HG03025 (cell line): ENCODE data around the gene CAPN8.

Source experiments
- ATAC-seq: cut with Tn5 transposase; IDR thresholded peaks from one replicate; pipeline ENCODE4 v1.9.1; 2021; ENCODE audit warnings: mild to moderate bottlenecking, moderate library complexity; ENCODE audit not compliant: unreplicated experiment, low FRiP score

CAPN8 gene

GRCh38 chr1:223665592-223666312, at the start of gene CAPN8:
TSS of gene CAPN8 (minus strand) at chr1:223665701. CDS start at chr1:223665646, 55 bp downstream.
- no peak for ATAC-seq

DNA sequence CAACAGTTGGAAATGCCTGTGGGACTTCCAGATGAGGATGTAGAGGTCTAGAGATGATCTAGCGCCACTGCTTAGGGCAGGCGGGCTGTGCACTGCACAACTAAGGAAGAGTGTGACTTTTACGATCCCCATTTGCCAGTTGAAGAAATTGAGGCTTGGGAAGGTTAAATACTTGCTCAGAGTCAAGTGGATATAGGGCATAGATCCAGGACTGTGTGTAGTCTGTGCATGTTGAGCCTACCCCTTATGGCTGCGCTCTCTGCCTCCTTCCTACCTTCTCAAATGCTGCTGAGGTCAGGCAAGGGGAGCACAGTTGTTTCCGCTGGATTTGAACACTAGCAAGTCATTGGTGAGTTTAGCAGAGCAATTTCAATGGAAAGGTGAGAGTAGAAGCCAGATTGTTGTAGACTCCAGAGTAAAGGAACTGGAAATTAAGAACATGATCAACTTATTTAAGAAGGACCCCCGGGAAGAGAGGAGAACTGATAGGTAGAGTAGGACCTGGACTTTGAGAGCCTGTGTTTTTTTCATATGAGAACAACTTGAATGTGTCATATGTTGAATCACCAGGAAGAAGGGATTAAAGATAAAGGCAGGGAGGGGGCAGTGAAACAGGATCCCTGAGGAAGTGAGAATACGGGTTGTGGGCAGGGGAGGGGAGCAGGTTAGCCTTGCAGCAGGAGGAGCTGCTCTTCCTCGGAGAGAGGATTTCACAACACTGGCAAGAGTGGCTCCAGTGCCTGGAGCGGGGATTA, 49.5 kb upstream of the CAPN8 start:
- no peak for ATAC-seq

- no peak for ATAC-seq
These were observed 48.9 kb upstream of the CAPN8 start for GRCh38 chr1:223714421-223714724.

DNA sequence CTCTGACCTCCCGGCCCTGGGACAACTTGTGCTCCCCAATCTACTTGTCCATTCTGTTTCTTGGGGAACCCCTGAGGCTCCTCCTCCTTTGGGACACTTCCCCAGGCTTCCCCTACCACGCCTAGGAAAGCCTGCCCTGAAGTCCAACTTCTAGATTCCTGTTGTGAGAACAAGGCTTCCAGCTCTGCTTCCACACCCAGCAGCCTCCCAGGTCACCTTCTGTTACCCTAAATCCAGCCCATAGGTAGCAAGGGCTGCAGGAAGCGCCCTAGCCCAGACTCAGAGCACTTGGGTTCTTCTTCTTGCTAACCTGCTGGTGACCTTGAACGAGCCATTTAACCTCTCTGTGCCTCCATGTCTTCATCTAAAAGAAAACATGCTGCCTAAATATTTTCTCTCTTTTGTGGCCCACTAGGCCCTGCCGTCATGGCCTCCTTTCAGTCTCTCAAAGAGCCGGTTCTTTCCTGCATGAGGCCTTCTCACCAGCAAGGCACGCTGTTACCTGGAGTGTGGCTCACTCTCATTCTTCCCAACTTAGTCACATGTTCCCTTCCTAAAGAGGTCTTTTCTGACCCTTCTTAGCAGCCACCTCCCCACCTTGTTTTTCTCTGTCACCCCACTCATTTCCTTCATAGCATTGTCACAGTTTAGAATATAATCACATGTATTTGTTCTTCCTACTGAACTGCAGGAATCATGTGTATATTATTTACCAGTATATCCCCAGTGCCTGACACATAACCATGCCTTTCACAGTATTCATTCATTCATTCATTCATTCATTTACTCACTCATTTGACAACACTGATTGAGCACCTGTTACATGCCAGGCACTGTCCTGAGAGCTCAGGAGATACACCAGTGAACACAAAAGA, 48.3 kb upstream of the CAPN8 start:
- no peak for ATAC-seq

DNA sequence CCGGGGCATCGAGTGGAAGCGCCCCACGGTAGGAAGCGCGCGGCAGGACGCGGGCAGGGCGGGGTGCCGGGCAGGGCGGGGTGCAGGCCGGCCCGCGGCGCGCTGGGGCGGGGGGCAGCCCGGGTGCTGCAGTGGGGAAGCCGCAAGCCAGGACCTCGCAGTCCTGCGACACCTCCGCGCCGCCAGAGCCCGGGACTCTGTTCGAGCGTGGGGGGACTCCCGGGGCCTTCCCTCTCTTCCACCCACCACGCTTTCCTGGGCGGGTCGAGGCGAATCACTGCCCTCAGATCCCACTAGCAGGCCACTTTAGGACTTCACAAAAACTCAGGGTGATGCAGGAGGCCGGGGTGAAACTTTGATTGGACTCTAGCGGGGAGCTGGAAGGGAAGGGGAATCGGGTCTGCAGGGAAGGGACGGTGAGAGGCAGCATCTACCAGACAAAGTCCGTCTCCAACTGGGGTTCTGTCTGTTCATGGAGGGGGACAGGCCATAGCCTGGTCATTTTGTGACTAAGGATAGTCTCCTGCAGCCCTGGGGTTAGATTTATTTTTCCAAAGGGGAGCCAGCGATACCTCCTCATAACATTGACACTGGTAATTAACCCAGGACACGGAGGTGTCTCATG, 47.5 kb upstream of the CAPN8 start:
- peak; percentile 32 for ATAC-seq

- ATAC-seq = peak; percentile 55
These were observed 46.8 kb upstream of the CAPN8 start, which contains the start of gene CAPN2 for GRCh38 chr1:223712194-223712849. TSS of gene CAPN2 (plus strand) at chr1:223712539. CDS start at chr1:223712641, 102 bp downstream.

DNA sequence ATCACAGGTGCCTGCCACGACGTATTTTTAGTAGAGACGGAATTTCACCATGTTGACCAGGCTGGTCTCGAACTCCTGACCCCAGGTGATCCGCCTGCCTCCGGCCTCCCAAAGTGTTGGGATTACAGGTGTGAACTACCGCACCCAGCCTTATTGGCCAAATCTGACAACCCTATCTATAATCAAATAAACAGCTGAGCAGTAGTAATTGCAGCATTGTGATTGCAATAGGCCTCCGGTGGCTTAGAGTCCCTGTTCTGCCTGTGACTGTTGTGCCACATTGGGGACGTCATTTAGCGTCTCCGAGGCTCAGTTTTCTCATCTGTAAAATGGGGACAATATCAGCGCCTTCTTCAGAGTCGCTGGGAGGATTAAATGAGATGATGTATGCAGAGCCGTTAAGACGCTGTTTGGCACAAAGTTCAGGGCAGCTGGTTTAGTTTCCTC, 46.3 kb upstream of the CAPN8 start:
- ATAC-seq = no peak

- ATAC-seq = no peak
These were observed 45.7 kb upstream of the CAPN8 start for GRCh38 chr1:223711173-223711572.

- no peak for ATAC-seq
These were observed 45.0 kb upstream of the CAPN8 start for GRCh38 chr1:223710179-223711133.

GRCh38 chr1:223709598-223709997, 44.1 kb upstream of the CAPN8 start:
- no peak for ATAC-seq

DNA sequence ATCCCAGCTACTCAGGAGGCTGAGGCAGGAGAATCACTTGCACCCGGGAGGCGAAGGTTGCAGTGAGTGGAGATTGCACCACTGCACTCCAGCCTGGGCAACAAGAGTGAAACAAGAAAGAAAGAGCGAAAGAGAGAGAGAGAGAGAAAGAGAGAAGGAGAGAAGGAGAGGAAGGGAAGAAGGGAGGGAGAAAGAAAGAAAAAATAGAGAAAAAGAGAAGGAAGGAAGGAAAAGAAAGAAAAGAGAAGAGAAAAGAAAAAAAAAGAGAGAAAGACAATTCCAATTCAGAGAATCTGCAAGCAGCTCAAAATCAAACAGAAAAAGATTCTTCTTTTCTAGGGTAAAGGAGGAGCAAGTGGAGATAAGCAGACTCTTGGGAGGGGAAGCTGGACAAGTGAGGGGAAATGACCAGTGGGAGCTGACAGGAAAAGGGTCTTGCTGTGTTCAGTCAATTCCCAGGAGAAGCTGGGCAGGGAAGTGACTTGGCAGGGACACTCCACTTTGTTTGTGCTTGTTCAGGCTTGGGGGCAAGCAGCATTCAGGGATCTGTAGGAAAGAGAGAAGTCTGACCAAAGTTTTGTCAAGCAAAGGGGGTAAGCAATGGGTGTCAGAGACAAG, 43.3 kb upstream of the CAPN8 start:
- no peak for ATAC-seq

DNA sequence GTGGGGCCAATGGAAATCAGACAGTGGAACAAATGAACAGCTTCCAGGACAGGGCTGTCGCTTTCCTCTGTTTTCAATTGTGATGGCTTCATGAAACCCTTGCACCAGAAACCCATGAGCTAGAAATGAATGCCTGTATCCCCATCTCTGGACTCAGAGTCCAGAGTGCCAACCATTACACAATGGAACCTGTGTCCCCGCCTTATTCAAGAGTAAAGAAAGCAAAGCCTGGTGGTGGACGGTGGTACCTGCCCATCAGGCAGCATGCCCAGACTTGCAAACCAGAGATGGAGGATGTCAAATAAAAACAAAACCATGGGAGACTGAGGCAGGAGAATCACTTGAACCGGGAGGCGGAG, 42.5 kb upstream of the CAPN8 start:
- ATAC-seq = no peak

GRCh38 chr1:223707256-223708000, 41.9 kb upstream of the CAPN8 start:
- no peak for ATAC-seq

GRCh38 chr1:223706077-223706973, 40.8 kb upstream of the CAPN8 start:
- no peak for ATAC-seq

DNA sequence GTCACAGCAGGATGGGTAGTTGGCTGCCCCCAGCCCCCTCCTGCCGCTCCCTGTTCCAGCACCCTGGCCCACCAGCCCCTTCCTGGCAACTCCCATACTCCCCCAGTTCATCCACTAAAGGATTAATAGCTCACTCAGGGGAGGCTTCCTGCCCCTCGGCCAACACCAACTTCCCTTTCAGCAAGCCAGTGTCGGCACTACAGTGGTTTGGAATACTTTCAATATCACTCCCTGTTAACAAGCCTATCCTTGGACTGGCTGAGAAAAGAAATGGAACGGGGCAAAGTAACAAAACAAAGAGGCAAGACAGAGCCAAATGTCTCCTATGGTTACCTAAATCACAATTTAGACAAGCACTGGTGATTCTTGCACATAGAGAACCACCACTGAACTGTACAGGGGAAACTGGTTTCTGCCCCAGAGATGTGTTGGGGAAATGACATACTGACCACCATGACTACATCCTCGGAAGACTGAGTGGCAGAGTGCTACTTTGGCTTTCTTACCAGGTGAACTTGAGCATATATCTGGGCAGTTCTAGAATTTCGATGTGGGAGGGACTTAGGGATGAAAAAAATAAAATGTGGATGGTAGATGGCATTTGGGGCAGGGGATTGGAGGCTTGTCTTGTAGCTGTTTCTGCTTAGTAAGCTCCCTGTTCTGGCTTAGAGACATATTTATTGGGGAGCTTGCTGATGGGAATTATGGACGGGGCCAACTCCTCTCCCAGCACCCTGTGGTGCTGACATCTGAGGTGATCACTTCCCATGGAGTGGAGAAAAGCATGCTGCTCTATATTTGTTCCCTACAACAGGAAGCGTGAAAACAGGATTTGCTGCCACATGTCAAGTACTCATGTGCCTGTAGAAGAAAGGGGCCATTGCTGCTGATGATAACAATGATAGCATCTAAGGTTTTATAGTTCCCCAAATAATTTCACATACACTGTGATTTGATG, 39.7 kb upstream of the CAPN8 start:
- ATAC-seq = no peak

DNA sequence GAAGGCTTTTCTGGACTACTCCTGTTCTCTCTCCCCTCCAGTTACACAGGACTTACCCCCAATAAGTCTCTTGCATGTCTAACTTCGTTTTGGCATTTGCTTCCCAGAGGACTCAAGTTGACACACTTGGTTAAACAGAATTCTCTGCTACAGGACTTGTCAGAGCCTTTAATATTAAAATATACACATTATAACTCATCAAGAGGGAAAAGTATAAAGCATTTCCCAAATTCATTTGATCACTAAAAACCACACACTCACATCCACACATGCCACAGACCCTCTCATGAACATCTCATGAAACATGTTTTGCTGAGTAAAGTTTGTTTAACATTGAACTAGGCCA, 38.1 kb upstream of the CAPN8 start:
- no peak for ATAC-seq
